H9 (cell line): ENCODE results near the gene ATP5MC2. TPM values are rescaled to one million over a fixed set of nuclear protein-coding genes. Genes with fewer than 3 reads are reported as not detected.

Experiments used
- DNase-seq: peaks from one replicate; pipeline ENCODE4 v3.0.0-alpha.2; 2017
- H2AFZ ChIP-seq: one replicate; pipeline ENCODE4 v1.6.1; 2013; ENCODE audit warnings: mild to moderate bottlenecking, low read length, control low read depth, moderate library complexity
- H2AK5ac ChIP-seq: 2 replicates; pipeline ENCODE4 v1.6.1; 2013; ENCODE audit warnings: low read length, control low read depth, mixed read lengths; ENCODE audit not compliant: insufficient read length
- H2BK120ac ChIP-seq: one replicate; pipeline ENCODE4 v1.6.1; 2013; ENCODE audit warnings: low read depth, mild to moderate bottlenecking, low read length, control low read depth, inconsistent platforms; ENCODE audit not compliant: poor library complexity, severe bottlenecking
- H2BK12ac ChIP-seq: 2 replicates; pipeline ENCODE4 v1.6.1; 2013; ENCODE audit warnings: low read length, control low read depth, mixed read lengths, low read depth; ENCODE audit not compliant: insufficient read length
- H2BK15ac ChIP-seq: 2 replicates; pipeline ENCODE4 v1.6.1; 2013; ENCODE audit warnings: low read depth, low read length, control low read depth
- H2BK20ac ChIP-seq: one replicate; pipeline ENCODE4 v1.6.1; 2013; ENCODE audit warnings: low read depth, mild to moderate bottlenecking, low read length, control low read depth, inconsistent platforms; ENCODE audit not compliant: poor library complexity, severe bottlenecking
- H2BK5ac ChIP-seq: 2 replicates; pipeline ENCODE4 v1.6.1; 2013; ENCODE audit warnings: low read length, control low read depth, mixed read lengths; ENCODE audit not compliant: insufficient read length
- H3K14ac ChIP-seq: 2 replicates; pipeline ENCODE4 v1.6.1; 2013; ENCODE audit warnings: low read length, control low read depth; ENCODE audit not compliant: insufficient read depth
- H3K18ac ChIP-seq: 2 replicates; pipeline ENCODE4 v1.6.1; 2013; ENCODE audit warnings: low read depth, mild to moderate bottlenecking, mixed read lengths, low read length, control low read depth; ENCODE audit not compliant: insufficient read length
- H3K23ac ChIP-seq: 2 replicates; pipeline ENCODE4 v1.6.1; 2013; ENCODE audit warnings: low read length, control low read depth, mixed read lengths, low read depth; ENCODE audit not compliant: insufficient read length
- H3K23me2 ChIP-seq: 2 replicates; pipeline ENCODE4 v1.6.1; 2013; ENCODE audit warnings: low read depth, mild to moderate bottlenecking, mixed read lengths, low read length, control low read depth; ENCODE audit not compliant: insufficient read length, poor library complexity, severe bottlenecking
- H3K27ac ChIP-seq: 2 replicates; pipeline ENCODE4 v1.5.1; 2013; ENCODE audit warnings: low read length, control low read depth, mixed read lengths, low read depth; ENCODE audit not compliant: insufficient read length
- H3K27me3 ChIP-seq: 2 replicates; pipeline ENCODE4 v1.6.1; 2013; ENCODE audit warnings: low read length, control low read depth, inconsistent platforms; ENCODE audit not compliant: insufficient read depth
- H3K4ac ChIP-seq: 2 replicates; pipeline ENCODE4 v1.6.1; 2013; ENCODE audit warnings: low read depth, mild to moderate bottlenecking, control low read depth, inconsistent platforms, low read length, moderate library complexity
- H3K4me1 ChIP-seq: 2 replicates; pipeline ENCODE4 v1.6.1; 2013; ENCODE audit warnings: low read length, control low read depth, inconsistent platforms; ENCODE audit not compliant: insufficient read depth
- H3K4me2 ChIP-seq: 2 replicates; pipeline ENCODE4 v1.6.1; 2013; ENCODE audit warnings: low read length, control low read depth, mixed read lengths; ENCODE audit not compliant: insufficient read length, insufficient read depth
- H3K56ac ChIP-seq: 2 replicates; pipeline ENCODE4 v1.6.1; 2013; ENCODE audit warnings: low read depth, mild to moderate bottlenecking, mixed read lengths, low read length, control low read depth; ENCODE audit not compliant: insufficient read length
- H3K79me1 ChIP-seq: 2 replicates; pipeline ENCODE4 v1.6.1; 2013; ENCODE audit warnings: low read depth, mild to moderate bottlenecking, moderate library complexity, low read length, control low read depth, inconsistent platforms; ENCODE audit not compliant: insufficient read depth, poor library complexity, severe bottlenecking
- H3K79me2 ChIP-seq: 2 replicates; pipeline ENCODE4 v1.6.1; 2013; ENCODE audit warnings: low read length, control low read depth, inconsistent platforms; ENCODE audit not compliant: insufficient read depth
- H3K9ac ChIP-seq: 2 replicates; pipeline ENCODE4 v1.6.1; 2013; ENCODE audit warnings: low read length, control low read depth, mixed read lengths; ENCODE audit not compliant: insufficient read length; ENCODE audit errors: extremely low read depth
- H3K9me3 ChIP-seq: one replicate; pipeline ENCODE4 v1.6.1; 2013; ENCODE audit warnings: low read depth, low read length, inconsistent platforms; ENCODE audit not compliant: control insufficient read depth
- H3T11ph ChIP-seq: one replicate; pipeline ENCODE4 v1.6.1; 2013; ENCODE audit warnings: mild to moderate bottlenecking, low read length, control low read depth, inconsistent platforms
- H4K20me1 ChIP-seq: one replicate; pipeline ENCODE4 v1.6.1; 2013; ENCODE audit not compliant: control insufficient read depth, insufficient read length, insufficient read depth
- H4K5ac ChIP-seq: 2 replicates; pipeline ENCODE4 v1.6.1; 2013; ENCODE audit warnings: low read depth, mild to moderate bottlenecking, mixed read lengths, low read length, control low read depth; ENCODE audit not compliant: insufficient read length
- H4K8ac ChIP-seq: replicated peaks from 2 replicates; pipeline ENCODE4 v1.6.1; 2013; ENCODE audit warnings: low read length, control low read depth, mixed read lengths, low read depth; ENCODE audit not compliant: insufficient read length
- H4K91ac ChIP-seq: 2 replicates; pipeline ENCODE4 v1.6.1; 2013; ENCODE audit warnings: low read depth, mild to moderate bottlenecking, moderate library complexity, mixed read lengths, low read length, control low read depth; ENCODE audit not compliant: insufficient read length
- H3K27ac Mint-ChIP-seq, 3 experiments: 2 replicates in 2 of 3; 3 replicates in 1 of 3; pipeline ENCODE4 v1.8.0; 2020 to 2021; ENCODE audit warnings: mixed read lengths in 3 of 3, mild to moderate bottlenecking in 1 of 3, moderate library complexity in 1 of 3
- H3K27me3 Mint-ChIP-seq: 2 replicates; pipeline ENCODE4 v1.8.0; 2021; ENCODE audit warnings: low read depth, mild to moderate bottlenecking, moderate library complexity, mixed read lengths
- H3K36me3 Mint-ChIP-seq, 3 experiments: 2 replicates in 2 of 3; 3 replicates in 1 of 3; pipeline ENCODE4 v1.8.0; 2020 to 2021; ENCODE audit warnings: low read depth in 3 of 3, mixed read lengths in 3 of 3; ENCODE audit not compliant: insufficient read depth in 1 of 3
- H3K4me1 Mint-ChIP-seq, 2 experiments: 2 replicates each; pipeline ENCODE4 v1.8.0; 2020; ENCODE audit warnings: mixed read lengths in 2 of 2
- H3K4me3 Mint-ChIP-seq, 2 experiments: 2 replicates in 1 of 2; 3 replicates in 1 of 2; pipeline ENCODE4 v1.8.0; 2020 to 2021; ENCODE audit warnings: mild to moderate bottlenecking in 2 of 2, mixed read lengths in 2 of 2, moderate library complexity in 1 of 2
- H3K9me3 Mint-ChIP-seq, 2 experiments: 2 replicates in 1 of 2; 3 replicates in 1 of 2; pipeline ENCODE4 v1.8.0; 2020; ENCODE audit warnings: mild to moderate bottlenecking in 2 of 2, mixed read lengths in 2 of 2, moderate library complexity in 1 of 2
- WGBS: extraction: QIAGEN DNeasy Blood & Tissue Kit; methylation state at CpG from one replicate; pipeline ENCODE4 v1.1.7; 2013; ENCODE audit warnings: missing lambda C conversion rate, low lambda C conversion rate, mixed read lengths; ENCODE audit not compliant: insufficient read length; ENCODE audit errors: extremely low coverage; 5-methylcytosine and 5-hydroxymethylcytosine counted together
- total RNA-seq: library from RNA; stranded (reverse); gene quantifications from 2 replicates; pipeline ENCODE4 v1.2.1, GENCODE V29; 2021
- TF ChIP-seq, protein P1 (sequence below): fragments of 200-600 bp; sonication (generic); conservative IDR thresholded peaks from 3 replicates; pipeline ENCODE4 v1.8.0; 2021; ENCODE audit warnings: antibody characterized with exemption, mild to moderate bottlenecking

ATP5MC2 gene
- total RNA-seq, 1 experiment from 2014 or later = 379 TPM

DNA sequence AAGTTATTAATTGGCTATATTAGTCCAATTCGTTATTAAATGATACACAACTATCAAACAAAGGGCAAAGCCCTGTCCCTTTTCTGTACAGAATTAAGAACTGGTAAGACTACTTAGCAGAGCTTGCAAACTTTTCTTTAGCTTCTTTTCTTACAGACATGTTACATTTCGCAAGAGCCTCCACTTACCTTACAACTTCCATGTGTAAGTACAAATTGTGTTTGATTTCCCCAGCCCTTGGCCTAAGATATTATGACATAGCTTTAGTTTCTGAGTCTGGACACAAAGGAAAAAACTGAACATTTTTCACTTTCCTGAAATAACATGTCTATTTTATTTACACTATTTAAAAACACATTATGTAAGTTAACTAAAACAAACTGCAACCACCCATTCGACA is 51.4 kb downstream of the ATP5MC2 start:
- no peak for DNase-seq
- Mint-ChIP-seq H3K36me3 (no peaks in the 10 kb centered on the region; a peak in 1 of 7 replicates), H3K9me3 (no peaks in the 10 kb centered on the region; a peak in 1 of 5 replicates), H3K4me1 (peaks cover 29 to 30% of the 10 kb centered on the region in 2 experiments), H3K27ac (no peak overlapping the region), H3K27me3 (no peaks in the 10 kb centered on the region), H3K4me3 (peak overlapping the region; percentile 85 to 92; a peak in 3 of 5 replicates)
- Histone ChIP-seq H3T11ph (no peak overlapping the region), H3K14ac (no peak overlapping the region), H4K20me1 (no peaks in the 10 kb centered on the region), H3K27ac (no peak overlapping the region), H3K23me2 (peaks cover 10% of the 10 kb centered on the region), H3K4ac (no peak overlapping the region), H2BK120ac (no peak overlapping the region), H3K4me1 (peaks cover 8% of the 10 kb centered on the region), H3K79me2 (peaks cover 3% of the 10 kb centered on the region; the same call in 1 of the 2 replicates), H2BK15ac (no peak overlapping the region), H2AK5ac (no peak overlapping the region), H2BK12ac (no peak overlapping the region), H4K5ac (no peak overlapping the region), H3K4me2 (peak overlapping the region; percentile 71), H3K18ac (no peak overlapping the region), H2BK20ac (no peak overlapping the region), H3K9ac (no peak overlapping the region), H3K79me1 (no peaks in the 10 kb centered on the region), H3K56ac (no peak overlapping the region), H2BK5ac (no peak overlapping the region), H3K9me3 (no peaks in the 10 kb centered on the region), H4K91ac (no peak overlapping the region), H4K8ac (no peak overlapping the region), H3K27me3 (no peaks in the 10 kb centered on the region), H3K23ac (no peak overlapping the region), H2AFZ (no peak overlapping the region)
- TF ChIP-seq, protein P1, sequence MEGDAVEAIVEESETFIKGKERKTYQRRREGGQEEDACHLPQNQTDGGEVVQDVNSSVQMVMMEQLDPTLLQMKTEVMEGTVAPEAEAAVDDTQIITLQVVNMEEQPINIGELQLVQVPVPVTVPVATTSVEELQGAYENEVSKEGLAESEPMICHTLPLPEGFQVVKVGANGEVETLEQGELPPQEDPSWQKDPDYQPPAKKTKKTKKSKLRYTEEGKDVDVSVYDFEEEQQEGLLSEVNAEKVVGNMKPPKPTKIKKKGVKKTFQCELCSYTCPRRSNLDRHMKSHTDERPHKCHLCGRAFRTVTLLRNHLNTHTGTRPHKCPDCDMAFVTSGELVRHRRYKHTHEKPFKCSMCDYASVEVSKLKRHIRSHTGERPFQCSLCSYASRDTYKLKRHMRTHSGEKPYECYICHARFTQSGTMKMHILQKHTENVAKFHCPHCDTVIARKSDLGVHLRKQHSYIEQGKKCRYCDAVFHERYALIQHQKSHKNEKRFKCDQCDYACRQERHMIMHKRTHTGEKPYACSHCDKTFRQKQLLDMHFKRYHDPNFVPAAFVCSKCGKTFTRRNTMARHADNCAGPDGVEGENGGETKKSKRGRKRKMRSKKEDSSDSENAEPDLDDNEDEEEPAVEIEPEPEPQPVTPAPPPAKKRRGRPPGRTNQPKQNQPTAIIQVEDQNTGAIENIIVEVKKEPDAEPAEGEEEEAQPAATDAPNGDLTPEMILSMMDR = no peak
- no CpG with 5 or more reads among the region's 3 CpGs for WGBS
